NT2/D1 (cell line): ENCODE results near the gene RERE.

Source experiments
- SUZ12 ChIP-seq: IDR thresholded peaks from 2 replicates; pipeline ENCODE4 v1.6.1; 2011; ENCODE audit not compliant: insufficient read length, insufficient read depth; ENCODE audit errors: extremely low read depth
- YY1 ChIP-seq: IDR thresholded peaks from 2 replicates; pipeline ENCODE4 v1.6.1; 2011; ENCODE audit not compliant: insufficient read length, insufficient read depth
- ZNF274 ChIP-seq: IDR thresholded peaks from 2 replicates; pipeline ENCODE4 v1.6.1; 2011; ENCODE audit warnings: mild to moderate bottlenecking, low read depth, low read length

- no peak for TF ChIP-seq ZNF274
- TF ChIP-seq YY1: no peak
- no peak for TF ChIP-seq SUZ12
These were observed 27.9 kb downstream of the RERE start for GRCh38 chr1:8789314-8790214.
